A549 (cell line): ENCODE measurements around the gene PLA2G2E.

Source experiments
- JUN ChIP-seq, 2 experiments: fragments of >200 bp; sonication (Bioruptor Twin); formaldehyde crosslinking; IDR thresholded peaks; 2 replicates in 1 of 2; 3 replicates in 1 of 2; pipeline ENCODE4 v1.6.1; 2016 to 2017
- POLR2A ChIP-seq: IDR thresholded peaks from 2 replicates; pipeline ENCODE4 v1.6.1; 2012; ENCODE audit warnings: mild to moderate bottlenecking, low read length
- TF ChIP-seq, protein P1 (sequence below): fragments of >200 bp; sonication (Bioruptor Twin); formaldehyde crosslinking; IDR thresholded peaks from 3 replicates; pipeline ENCODE4 v1.5.1; 2016

DNA sequence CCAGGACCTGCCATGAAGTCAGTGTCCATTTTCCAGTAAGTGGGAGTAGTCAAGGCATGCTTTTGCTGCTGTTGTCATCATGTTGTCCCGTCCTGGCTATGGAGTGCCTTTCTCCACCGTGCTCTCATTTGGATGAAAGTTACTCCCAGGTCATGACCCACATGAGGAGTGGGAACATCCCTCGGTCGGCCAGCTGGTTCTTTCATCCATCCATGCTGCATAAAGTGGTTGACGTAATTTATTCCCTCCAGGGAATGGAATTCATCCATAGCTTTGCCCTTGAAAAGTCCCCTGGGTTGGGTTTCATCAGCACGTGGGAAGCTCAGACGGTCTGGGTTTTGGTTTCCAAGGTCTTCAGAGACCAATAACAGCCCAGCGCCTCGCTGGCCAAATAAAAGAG is 44.4 kb upstream of the PLA2G2E start:
- TF ChIP-seq POLR2A (no peak), JUN (IDR thresholded peaks at IDR 0.05) (no peak)
- TF ChIP-seq, protein P1, sequence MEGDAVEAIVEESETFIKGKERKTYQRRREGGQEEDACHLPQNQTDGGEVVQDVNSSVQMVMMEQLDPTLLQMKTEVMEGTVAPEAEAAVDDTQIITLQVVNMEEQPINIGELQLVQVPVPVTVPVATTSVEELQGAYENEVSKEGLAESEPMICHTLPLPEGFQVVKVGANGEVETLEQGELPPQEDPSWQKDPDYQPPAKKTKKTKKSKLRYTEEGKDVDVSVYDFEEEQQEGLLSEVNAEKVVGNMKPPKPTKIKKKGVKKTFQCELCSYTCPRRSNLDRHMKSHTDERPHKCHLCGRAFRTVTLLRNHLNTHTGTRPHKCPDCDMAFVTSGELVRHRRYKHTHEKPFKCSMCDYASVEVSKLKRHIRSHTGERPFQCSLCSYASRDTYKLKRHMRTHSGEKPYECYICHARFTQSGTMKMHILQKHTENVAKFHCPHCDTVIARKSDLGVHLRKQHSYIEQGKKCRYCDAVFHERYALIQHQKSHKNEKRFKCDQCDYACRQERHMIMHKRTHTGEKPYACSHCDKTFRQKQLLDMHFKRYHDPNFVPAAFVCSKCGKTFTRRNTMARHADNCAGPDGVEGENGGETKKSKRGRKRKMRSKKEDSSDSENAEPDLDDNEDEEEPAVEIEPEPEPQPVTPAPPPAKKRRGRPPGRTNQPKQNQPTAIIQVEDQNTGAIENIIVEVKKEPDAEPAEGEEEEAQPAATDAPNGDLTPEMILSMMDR, result no peak
